ENCODE data around the gene COG5.

Gene COG5

GRCh38 chr7:107304063-107304462, 259.7 kb downstream of the COG5 start:
- no peak for DNase-seq (ENCODE audit: low read depth)
- H3K4me3 ChIP-seq (ENCODE audit: low read depth, low read length): no peak overlapping the region
- TF ChIP-seq CTCF (IDR thresholded peaks at IDR 0.05; ENCODE audit: low read depth, low read length, missing control alignments): no peak

DNA sequence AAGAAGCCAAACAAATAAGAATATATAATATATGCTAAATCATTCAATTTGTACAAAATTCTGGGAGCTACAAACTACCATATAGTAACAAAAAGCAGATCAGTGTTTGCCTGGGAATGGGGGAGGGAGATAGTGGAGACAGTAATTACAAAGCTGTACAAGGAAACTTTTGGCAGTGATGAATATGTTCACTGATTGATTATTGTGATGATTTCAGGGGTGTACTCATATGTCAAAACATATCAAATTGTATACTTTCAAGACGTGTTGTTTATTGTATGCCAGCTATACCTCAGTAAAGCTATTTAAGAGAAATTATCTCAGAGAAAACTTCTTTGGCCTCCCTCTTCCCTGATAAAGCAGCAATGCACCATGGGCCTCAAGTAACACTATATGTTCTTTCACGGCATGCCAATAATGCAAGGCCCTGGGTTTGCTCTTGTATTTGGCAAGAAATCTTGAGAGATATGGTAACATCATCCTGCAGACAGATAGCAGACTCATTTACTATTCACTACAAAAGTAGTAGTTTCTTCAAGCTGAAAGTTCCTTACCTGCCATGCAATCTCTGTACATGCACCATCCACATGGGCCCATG, 261.4 kb downstream of the COG5 start:
- TF ChIP-seq CTCF (IDR thresholded peaks at IDR 0.05; ENCODE audit: low read depth, low read length, missing control alignments): no peak
- DNase-seq (ENCODE audit: low read depth): no peak
- no peak overlapping the region for H3K4me3 ChIP-seq (ENCODE audit: low read depth, low read length)

GRCh38 chr7:107294182-107294581, 269.5 kb downstream of the COG5 start:
- no peak for DNase-seq (ENCODE audit: low read depth)
- no peak overlapping the region for H3K4me3 ChIP-seq (ENCODE audit: low read depth, low read length)
- no peak for TF ChIP-seq CTCF (IDR thresholded peaks at IDR 0.05; ENCODE audit: low read depth, low read length, missing control alignments)

GRCh38 chr7:107292591-107292990, 271.1 kb downstream of the COG5 start:
- no peak for TF ChIP-seq CTCF (IDR thresholded peaks at IDR 0.05; ENCODE audit: low read depth, low read length, missing control alignments)
- no peak for DNase-seq (ENCODE audit: low read depth)
- H3K4me3 ChIP-seq (ENCODE audit: low read depth, low read length): no peak overlapping the region

- DNase-seq (ENCODE audit: low read depth): no peak
- no peak for TF ChIP-seq CTCF (IDR thresholded peaks at IDR 0.05; ENCODE audit: low read depth, low read length, missing control alignments)
- H3K4me3 ChIP-seq (ENCODE audit: low read depth, low read length): no peak overlapping the region
These were observed 272.3 kb downstream of the COG5 start for GRCh38 chr7:107291434-107291833.

- no peak for TF ChIP-seq CTCF (IDR thresholded peaks at IDR 0.05; ENCODE audit: low read depth, low read length, missing control alignments)
These were observed 276.7 kb downstream of the COG5 start for GRCh38 chr7:107286751-107287621.

More at GRCh38 chr7:107286751-107287621, 276.7 kb downstream of the COG5 start:
- H3K4me3 ChIP-seq (ENCODE audit: low read depth, low read length): no peak overlapping the region
- DNase-seq (ENCODE audit: low read depth): no peak

Data from GM12864 (cell line).